ENCODE measurements around the gene NOTO. TPM values are rescaled to one million over a fixed set of nuclear protein-coding genes. Genes with fewer than 3 reads are reported as not detected.

The NOTO gene
- total RNA-seq, 1 experiment from 2014 or later, result 0.66 TPM

GRCh38 chr2:73255007-73255644 lies 52.8 kb downstream of the NOTO start:
- DNase-seq, result no peak
- H4K8ac ChIP-seq (replicated peaks; ENCODE audit: insufficient read length, low read depth, low read length), result no peak overlapping the region
- H2BK15ac ChIP-seq (ENCODE audit: low read depth, low read length), result no peak overlapping the region
- H3K9ac ChIP-seq (ENCODE audit: extremely low read depth, insufficient read length, low read length), result no peak overlapping the region
- no peak overlapping the region for H3K18ac ChIP-seq (ENCODE audit: insufficient read length, low read depth, low read length)
- TF ChIP-seq CTCF (conservative IDR thresholded peaks at IDR 0.05), result no peak
- no peak overlapping the region for H3K4me2 ChIP-seq (ENCODE audit: insufficient read depth, insufficient read length, low read length)
- H3K79me2 ChIP-seq (ENCODE audit: insufficient read depth, low read length), result no peaks in the 10 kb centered on the region
- no peak overlapping the region for H2AK5ac ChIP-seq (ENCODE audit: insufficient read length, low read length)
- no peak overlapping the region for H4K91ac ChIP-seq (ENCODE audit: insufficient read length, low read depth, low read length)
- H3K9me3 ChIP-seq (ENCODE audit: control insufficient read depth, low read depth, low read length), result no peaks in the 10 kb centered on the region
- no peak overlapping the region for H2BK20ac ChIP-seq (ENCODE audit: low read depth, low read length, poor library complexity, severe bottlenecking)
- H3K23me2 ChIP-seq (ENCODE audit: insufficient read length, low read depth, low read length, poor library complexity, severe bottlenecking), result no peaks in the 10 kb centered on the region
- Mint-ChIP-seq H3K4me1 (peaks cover 10 to 16% of the 10 kb centered on the region in 2 experiments), H3K36me3 (ENCODE audit: insufficient read depth in 1 of 3, low read depth in 3 of 3) (peaks cover 34 to 60% (median 42%) of the 10 kb centered on the region in 3 experiments), H3K9me3 (no peaks in the 10 kb centered on the region; a peak in 1 of 5 replicates), H3K4me3 (no peak overlapping the region), H3K27ac (peak overlapping the region in 2 of 3 experiments; percentile 28 to 40; a peak in 1 of 7 replicates), H3K27me3 (ENCODE audit: low read depth) (no peaks in the 10 kb centered on the region)
- no peaks in the 10 kb centered on the region for H4K20me1 ChIP-seq (ENCODE audit: control insufficient read depth, insufficient read depth, insufficient read length)
- H2BK120ac ChIP-seq (ENCODE audit: low read depth, low read length, poor library complexity, severe bottlenecking), result no peak overlapping the region
- no peak overlapping the region for H3K4ac ChIP-seq (ENCODE audit: low read depth, low read length)
- no peak overlapping the region for H3K27ac ChIP-seq (ENCODE audit: insufficient read length, low read depth, low read length)
- H3K23ac ChIP-seq (ENCODE audit: insufficient read length, low read depth, low read length), result no peak overlapping the region
- H2BK12ac ChIP-seq (ENCODE audit: insufficient read length, low read depth, low read length), result no peak overlapping the region
- no peak overlapping the region for H3K56ac ChIP-seq (ENCODE audit: insufficient read length, low read depth, low read length)
- no CpG with 5 or more reads among the region's 4 CpGs for WGBS (ENCODE audit: extremely low coverage, insufficient read length, low lambda C conversion rate)
- no peak overlapping the region for H3T11ph ChIP-seq (ENCODE audit: low read length)
- H3K4me1 ChIP-seq (ENCODE audit: insufficient read depth, low read length), result no peaks in the 10 kb centered on the region
- no peak overlapping the region for H2BK5ac ChIP-seq (ENCODE audit: insufficient read length, low read length)
- H2AFZ ChIP-seq (ENCODE audit: low read length), result no peak overlapping the region
- H4K5ac ChIP-seq (ENCODE audit: insufficient read length, low read depth, low read length), result no peak overlapping the region
- no peaks in the 10 kb centered on the region for H3K27me3 ChIP-seq (ENCODE audit: insufficient read depth, low read length)
- H3K14ac ChIP-seq (ENCODE audit: insufficient read depth, low read length), result no peak overlapping the region
- H3K79me1 ChIP-seq (ENCODE audit: insufficient read depth, low read depth, low read length, poor library complexity, severe bottlenecking), result no peaks in the 10 kb centered on the region

All from H9 (cell line).